Retinal pigment epithelial cell (primary cell): ENCODE measurements around the gene PSMA6.
A peak's percentile ranks its signal among the peaks of the same experiment; 100 is the strongest.

Source experiments
- DNase-seq: peaks from one replicate; pipeline ENCODE4 v3.0.0-alpha.2; 2010; ENCODE audit warnings: low read depth
- H3K4me3 ChIP-seq: 2 replicates; pipeline ENCODE4 v1.5.1; 2011; ENCODE audit warnings: mild to moderate bottlenecking, low read length, control low read depth, moderate library complexity
- TF ChIP-seq, protein P1 (sequence below): conservative IDR thresholded peaks from 2 replicates; pipeline ENCODE4 v1.5.1; 2011; ENCODE audit warnings: low read depth, low read length, control low read depth, inconsistent platforms

PSMA6 gene

DNA sequence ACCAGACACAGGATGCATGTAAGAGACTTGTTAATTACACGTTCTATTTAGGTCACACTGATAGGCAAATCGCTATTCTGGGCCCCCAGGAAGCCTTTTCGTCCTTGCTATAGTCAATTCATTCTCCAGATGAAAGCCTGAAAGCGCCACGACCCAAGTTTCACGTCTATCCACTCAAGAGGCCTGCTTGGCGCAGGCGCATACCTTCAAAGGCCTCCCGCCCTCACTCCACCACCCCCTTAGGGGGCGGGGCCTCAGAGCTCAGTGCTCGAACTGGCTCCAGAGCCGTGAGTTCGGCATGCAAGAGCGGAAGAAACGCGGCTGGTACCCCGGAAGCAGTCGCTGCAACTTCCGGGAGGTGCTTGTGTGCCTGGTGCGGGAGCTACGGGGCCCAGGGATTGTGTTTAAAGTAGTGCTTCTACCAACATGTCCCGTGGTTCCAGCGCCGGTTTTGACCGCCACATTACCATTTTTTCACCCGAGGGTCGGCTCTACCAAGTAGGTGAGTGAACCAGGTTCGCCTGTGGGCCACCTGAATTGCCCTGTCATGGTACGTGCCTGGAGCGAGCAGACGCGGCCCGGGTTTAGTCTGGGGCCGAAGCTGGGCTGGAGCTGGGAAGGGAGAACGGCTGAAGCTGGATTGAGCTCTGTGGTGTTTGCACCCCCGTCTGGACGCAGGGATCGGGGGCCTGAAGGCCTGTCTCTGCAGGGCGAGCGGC, at the start of gene PSMA6:
Gene PSMA6 (plus strand): TSS at position 332 of the 719 bp plus-strand sequence. CDS start 95 bp downstream, at position 427.
- H3K4me3 ChIP-seq: peak within 1 kb of the TSS; percentile 99
- DNase-seq: peak; percentile 97
- TF ChIP-seq, protein P1, sequence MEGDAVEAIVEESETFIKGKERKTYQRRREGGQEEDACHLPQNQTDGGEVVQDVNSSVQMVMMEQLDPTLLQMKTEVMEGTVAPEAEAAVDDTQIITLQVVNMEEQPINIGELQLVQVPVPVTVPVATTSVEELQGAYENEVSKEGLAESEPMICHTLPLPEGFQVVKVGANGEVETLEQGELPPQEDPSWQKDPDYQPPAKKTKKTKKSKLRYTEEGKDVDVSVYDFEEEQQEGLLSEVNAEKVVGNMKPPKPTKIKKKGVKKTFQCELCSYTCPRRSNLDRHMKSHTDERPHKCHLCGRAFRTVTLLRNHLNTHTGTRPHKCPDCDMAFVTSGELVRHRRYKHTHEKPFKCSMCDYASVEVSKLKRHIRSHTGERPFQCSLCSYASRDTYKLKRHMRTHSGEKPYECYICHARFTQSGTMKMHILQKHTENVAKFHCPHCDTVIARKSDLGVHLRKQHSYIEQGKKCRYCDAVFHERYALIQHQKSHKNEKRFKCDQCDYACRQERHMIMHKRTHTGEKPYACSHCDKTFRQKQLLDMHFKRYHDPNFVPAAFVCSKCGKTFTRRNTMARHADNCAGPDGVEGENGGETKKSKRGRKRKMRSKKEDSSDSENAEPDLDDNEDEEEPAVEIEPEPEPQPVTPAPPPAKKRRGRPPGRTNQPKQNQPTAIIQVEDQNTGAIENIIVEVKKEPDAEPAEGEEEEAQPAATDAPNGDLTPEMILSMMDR: no peak

DNA sequence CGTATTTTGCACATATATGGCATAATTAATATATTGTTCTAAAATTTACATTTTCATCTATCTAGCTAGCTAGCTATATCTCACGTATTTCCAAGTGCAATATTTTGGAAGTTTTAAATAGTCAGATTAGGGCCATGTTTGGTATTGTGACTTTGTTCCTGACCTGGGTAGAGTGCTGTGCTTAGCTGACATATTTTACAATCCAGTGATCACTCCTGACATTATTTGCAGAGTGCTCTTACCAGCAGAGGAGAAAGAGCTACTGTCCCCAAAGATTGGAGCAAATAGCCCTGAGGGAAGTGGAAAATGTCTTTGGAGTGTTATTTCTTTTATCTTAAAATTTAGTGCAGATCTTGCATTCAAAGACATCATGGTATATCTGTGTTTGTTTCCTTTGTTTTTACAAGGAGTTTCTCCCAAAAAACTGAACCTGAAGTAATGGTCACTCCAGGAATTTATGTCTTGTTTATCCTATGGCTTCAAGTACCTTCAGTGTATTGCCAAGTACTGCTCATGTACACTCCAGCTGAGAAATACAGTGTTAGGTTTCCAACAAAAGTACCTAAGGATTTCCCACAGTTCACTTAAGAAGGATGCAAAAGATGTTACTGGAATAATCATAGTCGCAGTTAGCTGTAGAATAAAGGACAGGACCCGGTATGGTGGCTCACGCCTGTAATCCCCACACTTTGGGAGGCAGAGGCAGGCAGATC, 49.4 kb upstream of the PSMA6 start:
- H3K4me3 ChIP-seq: no peak overlapping the region
- TF ChIP-seq, protein P1: no peak
- DNase-seq: no peak

DNA sequence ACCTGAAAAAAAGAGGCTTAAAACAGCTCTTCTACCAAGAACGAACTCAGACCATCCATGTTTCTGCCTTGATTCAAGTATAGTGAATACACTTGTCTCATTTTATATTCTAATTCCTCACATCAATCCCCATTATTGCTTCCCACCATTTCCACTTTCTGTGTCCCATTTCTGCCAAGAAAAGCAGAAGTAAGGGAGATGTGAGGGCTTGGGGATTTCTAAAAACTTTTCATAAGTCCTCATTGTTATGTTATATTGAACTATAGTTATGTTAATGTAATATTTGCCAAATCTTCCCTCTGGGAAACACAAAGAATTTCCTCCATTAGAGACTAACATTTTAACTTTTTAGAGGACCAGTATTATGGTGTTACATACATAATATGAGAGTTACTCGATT, 48.2 kb upstream of the PSMA6 start:
- no peak overlapping the region for H3K4me3 ChIP-seq
- DNase-seq: no peak
- TF ChIP-seq, protein P1: no peak

DNA sequence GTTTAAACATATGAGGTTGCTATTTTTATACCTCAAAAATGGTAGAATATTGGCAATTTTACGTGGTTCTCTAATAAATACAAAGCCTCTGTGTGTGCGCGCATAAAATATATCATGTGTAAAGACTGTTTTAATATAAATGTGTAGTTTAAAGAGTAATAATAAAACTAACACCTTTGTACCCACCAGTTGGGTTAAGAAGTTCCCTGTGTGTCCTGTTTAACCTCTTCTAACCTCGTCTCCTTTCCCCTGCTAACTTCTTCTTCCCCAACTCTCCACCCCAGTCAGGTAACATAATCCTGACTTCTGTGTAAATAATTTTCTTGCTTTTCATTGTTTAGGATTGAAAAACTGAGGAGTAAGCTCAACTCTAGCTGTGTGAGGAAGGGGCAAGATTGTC, 47.6 kb upstream of the PSMA6 start:
- no peak for DNase-seq
- TF ChIP-seq, protein P1: no peak
- no peak overlapping the region for H3K4me3 ChIP-seq

DNA sequence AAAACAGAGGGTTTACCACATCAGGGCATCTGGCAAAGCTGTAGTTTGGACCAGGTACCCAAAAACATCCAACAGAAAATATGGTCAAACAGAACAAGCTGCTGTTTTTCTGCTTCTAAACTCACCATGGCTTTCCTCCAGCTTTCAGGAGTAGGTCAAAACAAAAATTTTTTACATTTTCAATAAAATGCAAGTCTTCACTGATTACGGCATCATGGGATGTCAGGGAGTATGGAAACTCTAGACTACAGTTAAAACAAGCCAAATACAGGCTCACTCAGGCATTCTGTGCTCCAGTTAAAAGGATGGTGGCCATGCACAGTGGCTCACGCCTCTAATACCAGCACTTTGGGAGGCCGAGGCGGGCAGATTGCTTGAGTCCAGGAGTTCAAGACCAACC, 47.1 kb upstream of the PSMA6 start:
- H3K4me3 ChIP-seq: no peak overlapping the region
- DNase-seq: no peak
- TF ChIP-seq, protein P1: no peak

DNA sequence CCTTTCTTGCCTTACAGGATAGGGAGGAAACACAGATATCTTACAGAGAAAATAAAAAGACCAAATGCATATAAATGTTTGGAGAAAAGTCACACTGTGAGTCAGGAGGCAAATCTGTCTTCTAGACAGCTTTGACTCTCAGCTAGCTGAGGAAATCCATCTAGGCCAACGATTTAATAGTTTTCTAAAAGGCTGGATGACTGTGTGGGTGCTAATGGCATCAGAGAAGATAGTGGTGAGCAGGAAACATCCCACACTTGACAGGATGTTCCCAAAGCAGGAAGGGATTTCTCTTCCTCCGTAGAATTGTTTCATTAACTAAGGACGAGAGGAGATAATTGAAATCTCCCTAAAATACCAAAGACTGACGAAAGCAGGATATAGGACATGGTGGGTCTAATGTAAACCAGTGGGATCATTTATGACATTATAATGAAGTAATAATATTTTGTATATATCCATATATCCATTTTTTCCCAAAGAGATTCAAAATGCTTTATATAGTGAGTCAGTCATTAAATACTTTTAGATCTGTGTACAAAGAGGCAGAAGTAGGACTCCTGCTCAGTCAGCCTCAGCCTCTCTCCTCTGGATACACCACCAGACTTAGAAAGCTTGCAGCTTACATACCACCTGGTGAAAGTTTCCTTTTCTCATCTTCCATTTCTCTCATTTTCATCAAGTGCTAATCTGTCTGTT, 44.3 kb upstream of the PSMA6 start:
- TF ChIP-seq, protein P1: no peak
- no peak overlapping the region for H3K4me3 ChIP-seq
- DNase-seq: no peak
